ENCODE measurements around the gene MYB.
"Not testable (repeated sequence)": the region's sequence is repeated elsewhere in the genome, so short reads cannot be mapped to it uniquely, and the experiment has no call there.

MYB gene

GRCh38 chr6:135243871-135244796 is 63.0 kb downstream of the MYB start:
- H3K9me3 ChIP-seq (ENCODE audit: control insufficient read depth, low read depth, low read length): no peaks in the 10 kb centered on the region
- H3K4me1 ChIP-seq (ENCODE audit: control insufficient read depth, low read depth, low read length): no peaks in the 10 kb centered on the region
- no peak overlapping the region for H3K9ac ChIP-seq (ENCODE audit: low read length)
- H3K4me3 ChIP-seq (ENCODE audit: low read length): no peak overlapping the region
- H3K27ac ChIP-seq (ENCODE audit: low read length): no peak overlapping the region
- no peaks in the 10 kb centered on the region for H3K36me3 ChIP-seq (ENCODE audit: control insufficient read depth, low read depth, low read length)
- H3K27me3 ChIP-seq (ENCODE audit: control insufficient read depth, insufficient read depth, low read length): no peaks in the 10 kb centered on the region

DNA sequence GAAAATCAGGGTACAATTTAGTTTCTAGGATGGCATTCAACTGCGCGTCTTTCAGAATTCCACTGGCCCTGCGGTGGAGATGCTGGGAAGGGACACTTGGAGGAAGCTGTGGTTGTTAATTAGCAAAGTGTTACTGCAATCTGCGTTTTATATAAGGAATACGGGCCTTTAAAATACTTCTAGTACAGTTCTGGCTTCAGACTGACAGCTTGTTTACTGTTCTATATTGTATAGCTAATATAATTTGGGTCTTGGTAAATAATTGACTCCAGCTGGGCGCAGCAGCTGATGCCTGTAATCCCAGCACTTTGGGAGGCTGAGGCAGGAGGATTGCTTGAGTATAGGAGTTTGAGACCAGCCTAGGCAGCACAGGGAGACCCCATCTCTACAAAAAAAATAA is 63.7 kb downstream of the MYB start:
- no peak overlapping the region for H3K9ac ChIP-seq (ENCODE audit: low read length)
- H3K4me1 ChIP-seq (ENCODE audit: control insufficient read depth, low read depth, low read length): peaks cover 6% of the 10 kb centered on the region
- H3K27me3 ChIP-seq (ENCODE audit: control insufficient read depth, insufficient read depth, low read length): no peaks in the 10 kb centered on the region
- H3K9me3 ChIP-seq (ENCODE audit: control insufficient read depth, low read depth, low read length): no peaks in the 10 kb centered on the region
- no peak overlapping the region for H3K27ac ChIP-seq (ENCODE audit: low read length)
- H3K36me3 ChIP-seq (ENCODE audit: control insufficient read depth, low read depth, low read length): no peaks in the 10 kb centered on the region
- H3K4me3 ChIP-seq (ENCODE audit: low read length): no peak overlapping the region

DNA sequence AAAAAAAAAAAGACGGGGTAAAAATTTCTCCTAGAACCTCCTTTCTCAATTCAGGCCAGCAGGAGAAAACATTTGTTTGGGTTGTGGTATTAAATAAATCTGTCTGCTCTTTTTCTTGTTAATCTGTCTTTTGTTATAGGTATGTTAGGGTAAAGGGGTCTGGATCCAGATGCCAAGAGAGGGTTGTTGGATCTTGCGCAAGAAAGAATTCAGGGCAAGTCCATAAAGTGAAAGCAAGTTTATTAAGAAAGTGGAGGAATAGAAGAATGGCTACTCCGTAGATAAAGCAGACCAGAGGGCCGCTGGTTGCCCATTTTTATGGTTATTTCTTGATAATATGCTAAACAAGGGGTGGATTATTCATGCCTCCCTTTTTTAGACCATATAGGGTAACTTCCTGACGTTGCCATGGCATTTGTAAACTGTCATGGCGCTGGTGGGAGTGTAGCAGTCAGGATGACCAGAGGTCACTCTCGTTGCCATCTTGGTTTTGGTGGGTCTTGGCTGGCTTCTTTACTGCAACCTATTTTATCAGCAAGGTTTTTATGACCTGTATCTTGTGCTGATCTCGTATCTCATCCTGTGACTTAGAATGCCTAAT is 65.4 kb downstream of the MYB start:
- H3K27ac ChIP-seq (ENCODE audit: low read length); H3K36me3 ChIP-seq (ENCODE audit: control insufficient read depth, low read depth, low read length); H3K27me3 ChIP-seq (ENCODE audit: control insufficient read depth, insufficient read depth, low read length); H3K4me3 ChIP-seq (ENCODE audit: low read length); H3K9ac ChIP-seq (ENCODE audit: low read length); H3K9me3 ChIP-seq (ENCODE audit: control insufficient read depth, low read depth, low read length): not testable (repeated sequence)
- H3K4me1 ChIP-seq (ENCODE audit: control insufficient read depth, low read depth, low read length): peaks cover 23% of the 10 kb centered on the region

GRCh38 chr6:135250234-135250633 is 69.1 kb downstream of the MYB start:
- no peaks in the 10 kb centered on the region for H3K27me3 ChIP-seq (ENCODE audit: control insufficient read depth, insufficient read depth, low read length)
- no peaks in the 10 kb centered on the region for H3K36me3 ChIP-seq (ENCODE audit: control insufficient read depth, low read depth, low read length)
- H3K4me1 ChIP-seq (ENCODE audit: control insufficient read depth, low read depth, low read length): peaks cover 37% of the 10 kb centered on the region
- H3K9ac ChIP-seq (ENCODE audit: low read length): no peak overlapping the region
- H3K4me3 ChIP-seq (ENCODE audit: low read length): peak overlapping the region; percentile 9
- H3K9me3 ChIP-seq (ENCODE audit: control insufficient read depth, low read depth, low read length): no peaks in the 10 kb centered on the region
- no peak overlapping the region for H3K27ac ChIP-seq (ENCODE audit: low read length)

DNA sequence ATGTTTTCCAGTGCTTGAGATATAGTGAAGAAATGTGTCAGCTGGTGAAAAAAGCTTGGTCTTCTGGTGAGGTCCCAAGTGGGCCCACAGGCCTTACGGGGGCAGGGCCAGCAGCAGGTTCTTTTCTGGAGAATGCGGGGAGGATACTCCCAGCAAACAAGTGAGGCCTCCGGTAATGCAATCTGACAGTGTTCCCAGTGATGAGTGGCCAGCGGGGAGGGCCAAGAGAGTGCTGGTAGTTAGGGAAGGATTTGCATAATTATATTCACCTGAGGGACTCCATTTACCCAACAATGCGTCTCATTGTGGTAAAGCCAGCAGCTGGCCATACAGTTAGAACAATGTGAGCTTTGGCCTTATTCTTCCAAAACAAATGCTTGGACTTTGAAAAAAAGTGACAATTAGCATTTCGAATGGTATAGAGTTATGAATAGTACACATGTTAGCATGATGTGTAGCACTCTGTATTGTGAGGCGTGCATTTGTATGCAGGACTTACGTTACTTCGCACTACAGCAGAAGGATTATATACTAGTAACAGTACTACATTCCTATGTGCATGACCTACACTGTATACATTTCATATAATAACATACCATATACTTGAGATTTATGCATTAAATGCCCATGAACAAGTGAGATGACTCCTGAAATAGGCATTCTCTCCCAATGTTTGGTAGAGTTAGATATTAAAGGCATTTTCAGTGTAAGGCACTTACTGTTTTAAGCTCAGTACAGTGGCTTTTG is 69.8 kb downstream of the MYB start:
- no peak overlapping the region for H3K27ac ChIP-seq (ENCODE audit: low read length)
- H3K9ac ChIP-seq (ENCODE audit: low read length): no peak overlapping the region
- H3K36me3 ChIP-seq (ENCODE audit: control insufficient read depth, low read depth, low read length): no peaks in the 10 kb centered on the region
- peaks cover 37% of the 10 kb centered on the region for H3K4me1 ChIP-seq (ENCODE audit: control insufficient read depth, low read depth, low read length)
- H3K4me3 ChIP-seq (ENCODE audit: low read length): peak overlapping the region; percentile 35
- no peaks in the 10 kb centered on the region for H3K9me3 ChIP-seq (ENCODE audit: control insufficient read depth, low read depth, low read length)
- H3K27me3 ChIP-seq (ENCODE audit: control insufficient read depth, insufficient read depth, low read length): no peaks in the 10 kb centered on the region

DNA sequence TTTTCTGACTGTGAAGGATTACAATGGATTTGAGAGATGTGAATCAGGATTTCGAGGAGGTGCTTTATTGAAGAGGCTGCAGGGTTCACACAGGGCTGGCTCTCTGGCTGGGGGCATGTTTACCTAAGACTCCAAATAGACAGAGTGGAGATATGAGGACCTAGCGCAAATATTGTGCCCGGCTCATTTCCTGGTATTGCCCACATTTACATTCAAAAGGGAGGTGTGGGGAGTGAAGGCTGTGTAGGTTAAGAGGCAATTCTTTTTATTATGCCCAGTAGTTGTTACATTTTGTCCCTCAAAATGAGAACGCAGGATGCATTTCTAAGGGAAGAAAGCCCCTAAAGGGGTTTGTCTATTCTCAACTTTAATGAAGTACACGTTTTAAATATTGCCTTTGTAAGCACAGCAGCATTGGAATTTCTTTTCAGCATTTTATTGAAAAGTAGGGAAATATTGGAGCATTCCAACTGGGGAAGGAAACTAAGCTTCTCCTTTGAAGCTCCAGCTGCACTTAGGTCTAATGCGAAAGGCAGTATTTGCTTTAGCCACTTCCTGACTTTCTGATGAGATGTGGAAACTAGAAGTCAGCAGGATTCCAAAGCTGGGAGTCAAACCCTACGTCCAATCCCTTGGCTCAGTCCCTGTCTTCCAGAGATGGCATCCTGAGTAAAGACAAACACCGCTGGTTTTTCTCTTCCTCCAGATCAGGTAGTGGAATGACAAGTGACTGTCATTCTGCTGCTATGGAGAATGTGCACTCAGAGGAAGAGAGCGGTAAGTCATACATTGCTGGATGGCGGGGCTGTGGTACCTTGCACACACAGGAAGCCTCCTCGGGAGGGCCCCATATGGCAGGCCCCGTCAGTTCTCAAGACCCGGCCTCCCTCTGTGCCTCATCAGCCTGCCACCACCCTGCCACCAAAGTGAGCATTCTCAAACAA is 70.7 kb downstream of the MYB start:
- no peaks in the 10 kb centered on the region for H3K27me3 ChIP-seq (ENCODE audit: control insufficient read depth, insufficient read depth, low read length)
- peak overlapping the region; percentile 9 for H3K4me3 ChIP-seq (ENCODE audit: low read length)
- H3K4me1 ChIP-seq (ENCODE audit: control insufficient read depth, low read depth, low read length): peaks cover 37% of the 10 kb centered on the region
- no peak overlapping the region for H3K9ac ChIP-seq (ENCODE audit: low read length)
- H3K27ac ChIP-seq (ENCODE audit: low read length): peak overlapping the region; percentile 14
- H3K36me3 ChIP-seq (ENCODE audit: control insufficient read depth, low read depth, low read length): no peaks in the 10 kb centered on the region
- H3K9me3 ChIP-seq (ENCODE audit: control insufficient read depth, low read depth, low read length): no peaks in the 10 kb centered on the region

- no peak overlapping the region for H3K4me3 ChIP-seq (ENCODE audit: low read length)
- no peaks in the 10 kb centered on the region for H3K9me3 ChIP-seq (ENCODE audit: control insufficient read depth, low read depth, low read length)
- no peak overlapping the region for H3K27ac ChIP-seq (ENCODE audit: low read length)
- no peak overlapping the region for H3K9ac ChIP-seq (ENCODE audit: low read length)
- H3K4me1 ChIP-seq (ENCODE audit: control insufficient read depth, low read depth, low read length): peaks cover 34% of the 10 kb centered on the region
- no peaks in the 10 kb centered on the region for H3K27me3 ChIP-seq (ENCODE audit: control insufficient read depth, insufficient read depth, low read length)
- no peaks in the 10 kb centered on the region for H3K36me3 ChIP-seq (ENCODE audit: control insufficient read depth, low read depth, low read length)
Observed at GRCh38 chr6:135254471-135254870, 73.4 kb downstream of the MYB start.

GRCh38 chr6:135256866-135257265 is 75.8 kb downstream of the MYB start:
- Histone ChIP-seq H3K36me3 (ENCODE audit: control insufficient read depth, low read depth, low read length) (no peaks in the 10 kb centered on the region), H3K27me3 (ENCODE audit: control insufficient read depth, insufficient read depth, low read length) (no peaks in the 10 kb centered on the region), H3K9me3 (ENCODE audit: control insufficient read depth, low read depth, low read length) (no peaks in the 10 kb centered on the region), H3K27ac (ENCODE audit: low read length) (no peak overlapping the region), H3K4me3 (ENCODE audit: low read length) (no peak overlapping the region), H3K9ac (ENCODE audit: low read length) (no peak overlapping the region), H3K4me1 (ENCODE audit: control insufficient read depth, low read depth, low read length) (peaks cover 10% of the 10 kb centered on the region)

DNA sequence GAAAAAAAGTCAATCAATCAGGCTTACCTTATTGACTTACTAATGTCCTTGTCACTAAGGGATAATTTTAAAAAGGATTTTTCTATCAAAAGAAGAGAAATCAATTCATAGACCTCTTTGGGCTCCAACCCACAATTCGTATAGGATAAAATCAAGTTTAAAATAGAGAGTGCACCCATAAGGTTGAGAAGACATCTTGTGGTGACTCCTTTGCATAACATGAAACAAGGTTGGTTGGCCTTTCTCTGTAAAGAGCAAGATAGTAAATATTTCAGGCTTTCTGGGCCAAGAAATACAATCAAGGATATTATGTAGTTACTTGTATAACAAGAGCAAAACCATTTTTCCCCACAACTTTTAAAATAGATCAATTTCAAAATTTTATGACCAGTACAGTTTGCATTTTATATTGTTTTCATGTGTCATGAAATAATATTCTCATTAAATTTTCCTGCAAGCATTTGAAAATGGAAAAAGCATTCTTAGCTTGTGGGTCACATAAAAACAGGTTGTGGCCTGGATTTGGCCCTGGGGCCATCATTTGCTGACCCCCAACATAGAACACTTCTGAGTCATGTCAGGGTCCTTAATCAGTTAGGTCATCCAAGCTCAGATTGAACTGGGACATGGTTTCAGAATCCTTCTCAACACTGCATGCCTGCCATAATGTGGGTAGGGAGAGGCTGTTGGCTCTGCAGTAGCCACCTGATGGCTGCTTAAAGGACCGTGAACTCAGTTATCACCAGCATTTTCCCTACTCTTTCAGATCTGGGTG is 76.7 kb downstream of the MYB start:
- Histone ChIP-seq H3K9ac (ENCODE audit: low read length) (no peak overlapping the region), H3K27me3 (ENCODE audit: control insufficient read depth, insufficient read depth, low read length) (no peaks in the 10 kb centered on the region), H3K9me3 (ENCODE audit: control insufficient read depth, low read depth, low read length) (no peaks in the 10 kb centered on the region), H3K4me1 (ENCODE audit: control insufficient read depth, low read depth, low read length) (peaks cover under 1% of the 10 kb centered on the region), H3K27ac (ENCODE audit: low read length) (no peak overlapping the region), H3K4me3 (ENCODE audit: low read length) (no peak overlapping the region), H3K36me3 (ENCODE audit: control insufficient read depth, low read depth, low read length) (no peaks in the 10 kb centered on the region)

GRCh38 chr6:135258970-135259369 is 77.9 kb downstream of the MYB start:
- no peaks in the 10 kb centered on the region for H3K36me3 ChIP-seq (ENCODE audit: control insufficient read depth, low read depth, low read length)
- H3K4me3 ChIP-seq (ENCODE audit: low read length): no peak overlapping the region
- no peak overlapping the region for H3K9ac ChIP-seq (ENCODE audit: low read length)
- no peaks in the 10 kb centered on the region for H3K9me3 ChIP-seq (ENCODE audit: control insufficient read depth, low read depth, low read length)
- H3K27me3 ChIP-seq (ENCODE audit: control insufficient read depth, insufficient read depth, low read length): no peaks in the 10 kb centered on the region
- H3K27ac ChIP-seq (ENCODE audit: low read length): no peak overlapping the region
- no peaks in the 10 kb centered on the region for H3K4me1 ChIP-seq (ENCODE audit: control insufficient read depth, low read depth, low read length)

Measured in iPS-18a (cell line).